Fibroblast of upper back skin (primary cell): Measurements from ENCODE around the gene CACNG5.

Source experiments
- DNase-seq: peaks from one replicate; pipeline ENCODE4 v3.0.0-alpha.2; 2013

The CACNG5 gene

GRCh38 chr17:66834919-66835454, at the start of gene CACNG5:
CACNG5 (plus strand) TSS chr17:66835117; CDS start chr17:66877333, 42,216 bp downstream.
- DNase-seq = no peak

GRCh38 chr17:66786107-66786506, 48.8 kb upstream of the CACNG5 start:
- no peak for DNase-seq

GRCh38 chr17:66787914-66788313, 47.0 kb upstream of the CACNG5 start:
- no peak for DNase-seq

GRCh38 chr17:66789093-66789492, 45.8 kb upstream of the CACNG5 start:
- DNase-seq = no peak

GRCh38 chr17:66789961-66790437, 44.9 kb upstream of the CACNG5 start:
- DNase-seq = no peak

- no peak for DNase-seq
Observed at GRCh38 chr17:66790501-66791061, 44.3 kb upstream of the CACNG5 start.

- no peak for DNase-seq
Observed at GRCh38 chr17:66791347-66791746, 43.6 kb upstream of the CACNG5 start.

GRCh38 chr17:66793814-66794213, 41.1 kb upstream of the CACNG5 start:
- no peak for DNase-seq

- no peak for DNase-seq
Observed at GRCh38 chr17:66795486-66795885, 39.4 kb upstream of the CACNG5 start.

- no peak for DNase-seq
Observed at GRCh38 chr17:66799849-66800537, 34.9 kb upstream of the CACNG5 start.

GRCh38 chr17:66803474-66803951, 31.4 kb upstream of the CACNG5 start:
- DNase-seq = no peak

- DNase-seq = no peak
Observed at GRCh38 chr17:66805567-66805966, 29.4 kb upstream of the CACNG5 start.

- DNase-seq = no peak
Observed at GRCh38 chr17:66807182-66807581, 27.7 kb upstream of the CACNG5 start.

- no peak for DNase-seq
Observed at GRCh38 chr17:66809408-66809807, 25.5 kb upstream of the CACNG5 start.

- no peak for DNase-seq
Observed at GRCh38 chr17:66810951-66811682, 23.8 kb upstream of the CACNG5 start.

GRCh38 chr17:66811683-66812054, 23.2 kb upstream of the CACNG5 start:
- DNase-seq = no peak

GRCh38 chr17:66812571-66812970, 22.3 kb upstream of the CACNG5 start:
- DNase-seq = no peak

GRCh38 chr17:66813296-66813695, 21.6 kb upstream of the CACNG5 start:
- DNase-seq = no peak

- DNase-seq = no peak
Observed at GRCh38 chr17:66814026-66814425, 20.9 kb upstream of the CACNG5 start.

GRCh38 chr17:66814570-66814969, 20.3 kb upstream of the CACNG5 start:
- no peak for DNase-seq

GRCh38 chr17:66817750-66818149, 17.2 kb upstream of the CACNG5 start:
- DNase-seq = no peak

- DNase-seq = no peak
Observed at GRCh38 chr17:66819466-66819865, 15.5 kb upstream of the CACNG5 start.

- no peak for DNase-seq
Observed at GRCh38 chr17:66822009-66822408, 12.9 kb upstream of the CACNG5 start.

GRCh38 chr17:66826856-66827255, 8.1 kb upstream of the CACNG5 start:
- DNase-seq = no peak
